Measurements from ENCODE around the gene NFKBIZ.

NFKBIZ gene

DNA sequence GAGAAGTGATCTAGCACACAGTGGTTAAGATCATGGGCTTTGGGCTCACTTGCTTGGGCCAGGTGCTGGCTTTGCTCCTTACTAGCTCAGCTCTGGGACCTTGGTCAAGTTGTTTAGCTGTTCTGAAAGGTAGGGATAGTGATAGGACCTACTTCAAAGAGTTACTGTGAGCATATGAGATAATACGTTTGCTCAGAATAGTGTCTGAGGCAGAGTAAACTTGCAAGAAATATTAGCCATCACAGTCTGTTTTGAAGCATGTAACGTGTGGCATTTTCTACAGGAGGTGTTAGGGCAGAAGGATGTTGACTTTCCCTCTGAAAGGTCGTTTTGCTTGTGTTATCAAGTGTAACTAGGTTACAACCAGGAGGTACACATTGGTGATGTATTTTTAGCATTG lies 34.5 kb upstream of the NFKBIZ start:
- TF ChIP-seq CTCF (IDR thresholded peaks at IDR 0.05; ENCODE audit: control insufficient read depth, insufficient read depth, low read depth, low read length, missing control alignments) = no peak
- no peak overlapping the region for H3K4me3 ChIP-seq (ENCODE audit: control insufficient read depth, low read depth, low read length)
- no peak for DNase-seq (ENCODE audit: low read depth)

DNA sequence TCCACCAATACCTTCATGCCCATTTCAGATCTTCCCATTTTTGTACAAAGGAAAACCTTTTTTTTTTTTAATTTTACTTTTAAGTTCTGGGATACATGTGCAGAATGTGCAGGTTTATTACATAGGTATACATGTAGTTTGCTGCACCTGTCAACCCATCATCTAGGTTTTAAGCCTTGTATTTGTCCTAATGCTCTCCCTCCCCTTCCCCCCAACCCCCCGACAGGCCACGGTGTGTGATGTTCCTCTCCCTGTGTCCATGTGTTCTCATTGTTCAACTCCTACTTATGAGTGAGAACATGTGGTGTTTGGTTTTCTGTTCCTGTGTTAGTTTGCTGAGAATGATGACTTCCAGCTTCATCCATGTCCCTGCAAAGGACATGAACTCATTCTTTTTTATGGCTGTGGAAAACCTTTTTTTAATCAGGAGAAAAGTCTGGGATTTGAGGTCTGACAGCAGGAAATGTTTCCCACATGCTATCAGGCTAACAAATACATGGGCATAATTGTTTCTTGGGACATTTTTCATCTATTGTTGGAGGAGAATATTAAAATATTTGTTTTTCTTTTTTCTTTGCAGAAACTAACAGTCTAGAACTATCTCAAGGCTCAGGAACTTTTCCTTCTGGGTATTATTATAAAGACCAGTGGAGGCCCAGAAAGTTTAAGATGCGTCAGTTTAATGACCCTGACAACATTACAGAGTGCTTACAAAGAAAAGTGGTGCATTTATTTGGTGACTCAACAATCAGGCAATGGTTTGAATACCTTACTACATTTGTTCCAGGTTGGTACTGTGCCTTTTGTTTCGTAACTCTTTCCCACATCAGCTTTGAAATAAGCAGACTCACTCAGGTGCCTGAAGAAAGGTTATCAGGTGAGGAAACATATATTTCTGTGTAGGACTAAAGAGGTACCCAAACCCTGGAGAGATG lies 32.8 kb upstream of the NFKBIZ start:
- no peak for TF ChIP-seq CTCF (IDR thresholded peaks at IDR 0.05; ENCODE audit: control insufficient read depth, insufficient read depth, low read depth, low read length, missing control alignments)
- no peak for DNase-seq (ENCODE audit: low read depth)
- no peak overlapping the region for H3K4me3 ChIP-seq (ENCODE audit: control insufficient read depth, low read depth, low read length)

- H3K4me3 ChIP-seq (ENCODE audit: control insufficient read depth, low read depth, low read length) = no peak overlapping the region
- no peak for DNase-seq (ENCODE audit: low read depth)
- TF ChIP-seq CTCF (IDR thresholded peaks at IDR 0.05; ENCODE audit: control insufficient read depth, insufficient read depth, low read depth, low read length, missing control alignments) = no peak
These were observed 31.3 kb upstream of the NFKBIZ start for GRCh38 chr3:101817992-101818391.

DNA sequence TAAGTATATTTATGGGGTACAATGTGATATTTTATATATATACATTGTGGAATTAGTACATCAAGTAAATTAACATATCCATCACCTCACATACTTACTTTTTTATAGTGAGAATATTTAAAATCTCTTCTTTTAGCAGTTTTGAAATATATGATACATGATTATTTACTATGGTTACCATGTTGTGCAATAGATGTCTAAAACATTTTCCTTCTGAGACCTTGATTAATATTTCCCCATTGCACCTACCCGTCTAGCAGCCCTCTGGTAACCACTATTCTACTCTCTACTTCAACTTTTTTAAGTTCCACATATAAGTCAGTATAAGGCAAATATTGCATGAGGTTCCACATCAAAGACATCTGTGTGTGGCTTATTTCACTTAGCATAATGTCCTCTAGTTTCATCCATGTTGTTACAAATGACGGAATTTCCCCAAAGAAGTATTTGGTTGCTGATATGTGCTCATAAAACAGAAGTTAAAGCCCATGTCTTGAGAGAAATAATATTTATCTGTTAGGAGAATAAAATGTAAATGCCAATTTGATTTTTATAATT lies 29.6 kb upstream of the NFKBIZ start:
- DNase-seq (ENCODE audit: low read depth) = no peak
- no peak overlapping the region for H3K4me3 ChIP-seq (ENCODE audit: control insufficient read depth, low read depth, low read length)
- no peak for TF ChIP-seq CTCF (IDR thresholded peaks at IDR 0.05; ENCODE audit: control insufficient read depth, insufficient read depth, low read depth, low read length, missing control alignments)

DNA sequence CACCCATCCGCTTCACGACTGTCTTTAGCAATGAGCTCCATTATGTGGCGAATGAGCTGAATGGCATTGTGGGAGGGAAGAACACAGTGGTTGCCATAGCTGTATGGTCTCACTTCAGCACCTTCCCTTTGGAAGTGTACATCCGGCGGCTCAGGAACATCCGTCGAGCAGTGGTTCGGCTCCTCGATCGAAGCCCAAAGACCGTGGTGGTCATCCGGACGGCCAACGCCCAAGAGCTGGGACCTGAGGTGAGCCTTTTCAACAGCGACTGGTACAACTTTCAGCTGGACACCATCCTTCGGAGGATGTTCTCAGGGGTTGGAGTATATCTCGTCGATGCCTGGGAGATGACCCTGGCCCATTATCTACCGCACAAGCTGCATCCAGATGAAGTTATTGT lies 27.8 kb upstream of the NFKBIZ start:
- no peak overlapping the region for H3K4me3 ChIP-seq (ENCODE audit: control insufficient read depth, low read depth, low read length)
- no peak for TF ChIP-seq CTCF (IDR thresholded peaks at IDR 0.05; ENCODE audit: control insufficient read depth, insufficient read depth, low read depth, low read length, missing control alignments)
- DNase-seq (ENCODE audit: low read depth) = no peak

DNA sequence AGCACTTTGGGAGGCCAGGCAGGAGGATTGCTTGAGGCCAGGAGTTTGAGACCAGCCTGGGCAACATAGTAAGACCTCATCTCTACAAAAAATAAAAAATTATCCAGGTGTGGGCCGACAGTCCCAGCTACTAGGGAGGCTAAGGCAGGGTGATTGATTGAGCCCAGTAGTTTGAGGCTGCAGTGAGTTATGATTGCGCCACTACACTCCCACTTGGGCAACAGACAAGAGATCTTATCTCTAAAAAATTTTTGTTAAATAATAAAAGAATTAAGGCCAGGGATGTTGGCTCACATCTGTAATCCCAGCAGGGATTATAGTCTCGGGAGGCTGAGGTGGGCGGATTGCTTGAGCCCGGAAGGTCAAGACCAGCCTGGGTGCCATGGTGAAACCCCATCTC lies 25.8 kb upstream of the NFKBIZ start:
- TF ChIP-seq CTCF (IDR thresholded peaks at IDR 0.05; ENCODE audit: control insufficient read depth, insufficient read depth, low read depth, low read length, missing control alignments) = no peak
- no peak overlapping the region for H3K4me3 ChIP-seq (ENCODE audit: control insufficient read depth, low read depth, low read length)
- no peak for DNase-seq (ENCODE audit: low read depth)

All from AG09309 (cell line).